ENCODE results near the gene TAL1. TPM values are rescaled to one million over a fixed set of nuclear protein-coding genes. Genes with fewer than 3 reads are reported as not detected.
"Not testable (repeated sequence)": the region's sequence is repeated elsewhere in the genome, so short reads cannot be mapped to it uniquely, and the experiment has no call there.

The TAL1 gene
- total RNA-seq, 4 donors from 2014 or later, result 1.2 to 7.4 (median 2.9) TPM

GRCh38 chr1:47194311-47194710, 37.7 kb downstream of the TAL1 start:
- TF ChIP-seq CTCF (IDR thresholded peaks at IDR 0.05) (no peak), POLR2A (IDR thresholded peaks at IDR 0.05) (no peak)
- DNase-seq, result no peak
- Histone ChIP-seq H3K27me3 (no peaks in the 10 kb centered on the region), H3K9me3 (no peaks in the 10 kb centered on the region), H3K27ac (no peak overlapping the region), H3K4me3 (no peak overlapping the region), H3K36me3 (no peaks in the 10 kb centered on the region), H3K4me1 (peaks cover 0 to 29% (median 2%) of the 10 kb centered on the region in 4 donors)

- H3K4me3 ChIP-seq, H3K27me3 ChIP-seq, H3K9me3 ChIP-seq, H3K36me3 ChIP-seq, DNase-seq: not testable (repeated sequence)
- H3K4me1 ChIP-seq, result peaks cover 0 to 29% (median 2%) of the 10 kb centered on the region in 4 donors
- peak overlapping the region in 1 of 4 donors; percentile 73 for H3K27ac ChIP-seq
Measured at GRCh38 chr1:47193496-47193895, 38.5 kb downstream of the TAL1 start.

- H3K4me3 ChIP-seq, result no peak overlapping the region
- H3K27me3 ChIP-seq, result no peaks in the 10 kb centered on the region
- DNase-seq, result peak; percentile 56 to 88 (median 85)
- no peaks in the 10 kb centered on the region for H3K9me3 ChIP-seq
- H3K36me3 ChIP-seq, result no peaks in the 10 kb centered on the region
- H3K4me1 ChIP-seq, result peaks cover 0 to 29% (median 2%) of the 10 kb centered on the region in 4 donors
- TF ChIP-seq CTCF (IDR thresholded peaks at IDR 0.05) (peak; percentile 74 to 94 (median 88)), POLR2A (IDR thresholded peaks at IDR 0.05) (peak in 1 of 2 donors; percentile 20)
- peak overlapping the region in 3 of 4 donors; percentile 23 to 73 (median 48) for H3K27ac ChIP-seq
Measured at GRCh38 chr1:47192458-47193384, 39.3 kb downstream of the TAL1 start.

- no peaks in the 10 kb centered on the region for H3K36me3 ChIP-seq
- TF ChIP-seq CTCF (IDR thresholded peaks at IDR 0.05) (no peak), POLR2A (IDR thresholded peaks at IDR 0.05) (no peak)
- H3K27ac ChIP-seq, result peak overlapping the region in 3 of 4 donors; percentile 23 to 73 (median 48)
- no peak for DNase-seq
- H3K4me1 ChIP-seq, result peaks cover 0 to 29% (median 2%) of the 10 kb centered on the region in 4 donors
- H3K27me3 ChIP-seq, result no peaks in the 10 kb centered on the region
- no peaks in the 10 kb centered on the region for H3K9me3 ChIP-seq
- no peak overlapping the region for H3K4me3 ChIP-seq
Measured at GRCh38 chr1:47191940-47192457, 40.0 kb downstream of the TAL1 start.

- no peaks in the 10 kb centered on the region for H3K27me3 ChIP-seq
- H3K27ac ChIP-seq, result peak overlapping the region in 3 of 4 donors; percentile 56 to 73 (median 66)
- peaks cover 0 to 29% (median 2%) of the 10 kb centered on the region in 4 donors for H3K4me1 ChIP-seq
- no peak for DNase-seq
- no peaks in the 10 kb centered on the region for H3K36me3 ChIP-seq
- H3K9me3 ChIP-seq, result no peaks in the 10 kb centered on the region
- H3K4me3 ChIP-seq, result no peak overlapping the region
- TF ChIP-seq POLR2A (IDR thresholded peaks at IDR 0.05) (no peak), CTCF (IDR thresholded peaks at IDR 0.05) (no peak)
Measured at GRCh38 chr1:47190857-47191256, 41.2 kb downstream of the TAL1 start.

GRCh38 chr1:47190509-47190855, 41.5 kb downstream of the TAL1 start:
- Histone ChIP-seq H3K4me3 (no peak overlapping the region), H3K27ac (peak overlapping the region in 3 of 4 donors; percentile 56 to 73 (median 66)), H3K4me1 (peaks cover 0 to 29% (median 2%) of the 10 kb centered on the region in 4 donors), H3K36me3 (no peaks in the 10 kb centered on the region), H3K9me3 (no peaks in the 10 kb centered on the region), H3K27me3 (no peaks in the 10 kb centered on the region)
- DNase-seq, result no peak
- TF ChIP-seq CTCF (IDR thresholded peaks at IDR 0.05), result no peak
- no peak for TF ChIP-seq POLR2A (IDR thresholded peaks at IDR 0.05)
